Measurements from ENCODE around the gene LRRC73.
"Not testable (repeated sequence)": the region's sequence is repeated elsewhere in the genome, so short reads cannot be mapped to it uniquely, and the experiment has no call there.

LRRC73 gene

DNA sequence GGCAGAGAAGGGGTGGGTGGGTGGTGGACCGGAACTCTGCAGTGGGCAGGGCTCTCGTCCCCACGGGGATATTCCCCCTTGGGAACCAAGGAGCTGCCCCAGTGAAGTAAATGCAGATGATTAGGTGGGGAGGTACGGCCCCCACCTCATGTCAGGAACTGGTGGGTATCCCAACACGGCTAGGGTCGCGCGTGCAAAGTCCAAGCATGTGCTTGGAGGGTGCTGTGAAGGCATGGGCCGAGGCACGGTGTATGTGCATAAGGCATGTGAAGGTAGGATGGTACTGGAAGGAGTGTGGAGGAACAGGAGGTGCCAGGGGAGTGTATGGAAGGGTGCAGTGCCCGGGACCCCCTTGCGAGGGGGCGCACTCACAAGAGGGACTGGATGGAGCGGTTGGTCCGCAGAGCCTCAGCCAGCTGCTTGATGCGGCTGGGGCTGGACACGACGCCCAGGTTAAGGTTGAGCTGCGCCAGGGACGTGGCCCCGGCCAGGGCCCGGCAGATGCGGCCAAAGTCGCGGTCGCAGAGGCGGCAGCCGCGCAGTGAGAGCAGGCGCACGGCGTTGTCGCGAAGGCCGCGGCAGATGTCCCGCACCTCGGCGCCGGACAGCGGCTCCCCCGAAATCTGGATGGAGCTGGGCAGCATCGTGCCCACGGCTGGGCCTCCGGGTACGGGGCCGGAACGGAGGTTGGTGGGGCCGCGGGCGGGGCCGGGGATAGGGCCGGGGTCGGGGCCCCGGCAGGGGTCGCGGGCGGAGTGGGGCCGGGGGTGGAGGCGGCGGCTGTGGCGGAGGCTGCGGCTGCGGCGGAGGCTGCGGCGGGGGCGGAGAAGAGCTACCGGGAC, 783 bp downstream of the LRRC73 start:
- DNase-seq, result no peak

DNA sequence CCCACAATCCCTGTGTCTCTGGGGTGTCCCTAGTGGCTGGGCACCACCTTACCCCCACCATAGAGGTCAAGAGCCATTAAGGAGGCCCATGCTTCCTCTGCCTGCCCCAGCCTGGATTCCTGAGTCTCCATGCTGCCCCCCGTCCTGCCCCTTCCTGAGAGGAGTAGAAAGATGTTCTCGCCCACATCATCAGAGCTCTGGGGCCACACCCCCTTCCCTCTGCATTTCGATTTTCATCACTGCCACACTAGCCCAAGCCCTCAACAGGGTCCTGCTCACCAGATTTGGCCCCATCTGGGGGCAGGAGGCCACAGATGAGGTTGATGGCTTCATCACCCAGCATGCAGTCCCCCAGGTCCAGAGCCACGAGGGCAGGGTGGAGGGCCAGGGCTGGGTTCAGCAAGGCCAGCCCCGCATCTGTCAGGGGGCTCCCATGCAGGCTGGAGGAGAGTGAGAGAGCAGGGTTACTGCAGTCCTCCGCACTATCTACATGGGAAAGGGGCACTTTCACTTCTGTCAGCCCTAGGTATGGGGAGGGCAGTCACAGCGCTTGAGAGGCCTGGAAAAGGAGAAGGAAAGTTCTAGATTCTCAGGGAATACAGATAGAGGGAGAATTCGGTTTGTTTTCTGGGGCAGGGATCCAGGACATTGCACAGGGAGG, 1.5 kb downstream of the LRRC73 start:
- no peak for DNase-seq

DNA sequence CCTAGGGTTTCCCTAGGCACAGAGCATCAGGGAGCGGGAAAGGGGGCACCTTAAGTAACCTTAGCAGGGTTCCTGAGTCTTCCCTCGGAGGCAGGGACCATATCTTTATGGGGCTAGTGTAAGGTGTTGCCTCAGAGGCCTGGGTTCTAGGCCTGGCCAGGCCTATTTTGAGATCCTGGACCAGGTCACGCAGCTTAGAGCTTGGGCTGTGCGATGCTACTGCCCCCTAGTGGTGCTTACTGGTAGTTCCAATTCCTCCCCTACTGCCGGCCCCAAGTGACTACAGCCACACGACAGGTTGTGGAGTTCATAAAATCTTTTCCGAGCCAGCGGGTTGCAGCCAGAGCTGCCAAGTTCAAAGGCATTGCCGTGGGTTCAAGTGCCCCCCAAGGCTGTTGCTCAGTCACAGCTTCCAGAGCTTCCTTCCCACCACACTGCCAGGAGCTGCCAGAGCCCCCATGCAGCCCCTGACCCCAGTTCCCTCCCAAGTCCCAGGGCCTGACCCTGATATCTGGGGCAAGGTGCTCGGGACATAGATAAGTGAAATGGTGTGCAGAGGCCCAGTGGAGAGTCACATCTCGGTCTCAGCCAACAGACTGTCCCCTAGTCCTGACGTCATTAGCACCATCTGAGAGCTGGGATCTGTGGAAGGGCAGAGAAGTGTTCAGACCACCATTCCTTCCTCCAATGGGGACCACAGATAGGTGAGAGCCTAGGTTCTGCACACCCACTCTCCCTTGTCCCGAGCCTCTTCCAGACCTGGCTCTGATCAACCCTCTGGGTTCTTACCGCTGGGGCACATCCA, 3.3 kb downstream of the LRRC73 start:
- peak; percentile 63 for DNase-seq

DNA sequence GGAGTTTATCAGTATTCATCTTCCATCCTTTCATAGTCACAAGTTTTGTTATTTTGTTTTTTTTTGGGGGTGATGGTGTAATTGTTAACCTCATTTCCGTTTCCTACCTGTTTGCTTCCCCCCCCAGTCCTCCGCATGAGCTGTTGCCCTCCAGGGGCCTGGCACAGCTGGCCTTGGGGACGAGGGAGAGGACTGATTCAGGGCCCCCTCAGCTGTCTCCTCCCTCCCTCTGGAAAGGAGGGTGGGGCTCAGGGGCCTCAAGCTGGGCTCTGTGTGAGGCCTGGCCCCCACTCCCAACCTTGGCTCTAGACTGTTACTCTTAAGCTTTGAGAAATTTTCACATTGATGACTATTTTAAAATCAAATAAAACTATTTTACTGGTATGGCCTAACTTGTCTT, 4.0 kb downstream of the LRRC73 start:
- no peak for DNase-seq

DNA sequence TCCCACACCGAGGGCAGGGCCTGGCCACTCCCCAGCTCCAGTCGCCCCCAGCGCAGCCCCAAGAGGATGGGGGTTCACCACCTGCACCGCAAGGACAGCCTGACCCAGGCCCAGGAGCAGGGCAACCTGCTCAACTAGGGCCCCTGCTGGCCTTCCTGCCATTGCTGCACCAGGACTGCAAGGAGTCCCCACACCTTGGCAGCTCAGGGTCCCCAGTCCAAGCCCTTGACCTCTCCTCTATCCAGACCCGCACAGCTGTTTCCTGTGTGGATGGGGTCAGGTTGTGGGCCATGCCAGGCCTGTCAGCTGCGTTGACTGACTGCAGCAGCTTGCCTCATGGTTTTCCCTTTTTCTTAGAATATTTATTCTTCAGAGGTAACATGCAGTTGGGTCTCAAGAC, 4.4 kb downstream of the LRRC73 start:
- no peak for DNase-seq

DNA sequence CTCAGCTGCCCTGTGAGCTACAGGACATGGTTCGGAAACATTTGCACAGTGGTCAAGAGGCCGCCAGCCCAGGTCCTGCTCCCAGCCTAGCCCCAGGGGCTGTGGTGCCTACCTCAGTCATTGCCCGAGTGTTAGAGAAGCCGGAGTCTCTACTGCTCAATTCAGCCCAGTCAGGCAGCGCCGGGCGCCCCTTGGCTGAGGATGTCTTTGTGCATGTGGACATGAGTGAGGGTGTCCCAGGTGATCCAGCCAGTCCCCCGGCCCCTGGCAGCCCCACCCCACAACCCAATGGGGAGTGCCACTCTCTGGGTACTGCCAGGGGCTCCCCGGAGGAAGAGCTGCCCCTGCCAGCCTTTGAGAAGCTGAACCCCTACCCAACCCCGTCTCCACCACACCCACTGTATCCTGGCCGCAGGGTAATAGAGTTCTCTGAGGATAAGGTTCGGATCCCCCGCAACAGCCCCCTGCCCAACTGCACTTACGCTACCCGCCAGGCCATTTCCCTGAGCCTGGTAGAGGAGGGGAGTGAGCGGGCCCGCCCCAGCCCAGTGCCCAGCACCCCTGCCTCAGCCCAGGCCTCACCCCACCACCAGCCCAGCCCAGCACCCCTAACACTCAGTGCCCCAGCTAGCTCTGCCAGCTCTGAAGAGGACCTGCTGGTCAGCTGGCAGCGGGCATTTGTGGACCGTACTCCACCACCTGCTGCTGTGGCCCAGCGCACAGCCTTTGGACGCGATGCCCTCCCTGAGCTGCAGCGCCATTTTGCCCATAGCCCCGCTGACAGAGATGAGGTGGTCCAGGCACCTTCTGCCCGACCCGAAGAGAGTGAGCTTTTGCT, 5.2 kb downstream of the LRRC73 start:
- no peak for DNase-seq

DNA sequence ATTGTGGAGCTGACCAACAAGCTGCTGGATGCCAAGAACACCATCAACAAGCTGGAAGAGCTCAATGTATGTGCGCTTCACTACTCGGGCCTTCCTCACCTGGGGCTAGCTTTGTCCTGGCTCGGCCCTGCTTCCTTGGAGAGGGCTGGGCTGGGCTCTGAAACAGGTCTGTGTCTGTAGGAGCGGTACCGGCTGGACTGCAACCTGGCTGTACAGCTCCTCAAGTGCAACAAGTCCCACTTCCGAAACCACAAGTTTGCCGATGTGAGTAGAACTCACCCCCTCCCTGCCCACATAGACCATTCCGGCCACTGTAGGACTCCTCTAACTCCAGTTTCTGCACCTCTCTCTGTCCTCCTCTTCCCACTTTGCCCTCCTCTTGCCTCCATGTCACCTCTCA, 6.7 kb downstream of the LRRC73 start:
- no peak for DNase-seq

DNA sequence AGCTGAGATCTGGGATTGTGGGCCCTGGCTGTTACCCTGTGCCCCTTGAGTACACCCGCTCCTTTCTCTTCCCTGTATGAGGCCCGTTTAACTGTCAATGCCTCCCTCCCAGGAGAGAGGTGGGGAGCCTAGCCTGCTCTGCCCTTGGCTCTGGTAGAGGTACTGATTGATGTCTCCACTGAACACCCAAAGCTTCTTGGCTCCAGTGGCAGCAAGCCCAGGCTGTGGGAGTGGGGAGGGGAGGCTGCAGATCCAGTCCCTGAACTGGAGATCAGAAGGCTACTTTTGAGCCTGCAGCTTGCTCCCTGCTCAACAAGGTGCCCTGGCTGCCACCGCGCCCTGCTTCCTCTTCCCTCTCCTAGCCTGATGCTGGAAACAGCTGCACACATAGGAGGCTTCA, 7.5 kb downstream of the LRRC73 start:
- no peak for DNase-seq

DNA sequence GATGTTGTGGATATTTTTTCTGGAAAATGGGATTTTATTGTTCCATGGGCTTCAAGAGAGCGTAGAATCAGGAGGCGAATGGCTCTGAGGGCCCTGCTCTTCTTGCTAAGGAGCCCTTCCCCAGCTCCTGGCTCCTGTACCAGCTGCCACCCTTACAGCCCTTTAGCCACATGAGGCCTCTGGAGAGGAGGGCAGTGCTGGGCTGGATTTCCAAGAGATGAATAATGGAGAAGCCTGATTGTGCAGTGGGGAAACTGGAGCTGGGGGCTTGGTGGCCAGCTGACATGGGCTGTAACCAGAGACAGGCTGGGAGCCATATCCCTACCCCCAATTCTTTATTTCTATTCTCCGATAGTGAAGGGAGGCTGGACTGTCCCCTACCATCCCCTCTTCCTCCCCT, 9.2 kb downstream of the LRRC73 start:
- no peak for DNase-seq

DNA sequence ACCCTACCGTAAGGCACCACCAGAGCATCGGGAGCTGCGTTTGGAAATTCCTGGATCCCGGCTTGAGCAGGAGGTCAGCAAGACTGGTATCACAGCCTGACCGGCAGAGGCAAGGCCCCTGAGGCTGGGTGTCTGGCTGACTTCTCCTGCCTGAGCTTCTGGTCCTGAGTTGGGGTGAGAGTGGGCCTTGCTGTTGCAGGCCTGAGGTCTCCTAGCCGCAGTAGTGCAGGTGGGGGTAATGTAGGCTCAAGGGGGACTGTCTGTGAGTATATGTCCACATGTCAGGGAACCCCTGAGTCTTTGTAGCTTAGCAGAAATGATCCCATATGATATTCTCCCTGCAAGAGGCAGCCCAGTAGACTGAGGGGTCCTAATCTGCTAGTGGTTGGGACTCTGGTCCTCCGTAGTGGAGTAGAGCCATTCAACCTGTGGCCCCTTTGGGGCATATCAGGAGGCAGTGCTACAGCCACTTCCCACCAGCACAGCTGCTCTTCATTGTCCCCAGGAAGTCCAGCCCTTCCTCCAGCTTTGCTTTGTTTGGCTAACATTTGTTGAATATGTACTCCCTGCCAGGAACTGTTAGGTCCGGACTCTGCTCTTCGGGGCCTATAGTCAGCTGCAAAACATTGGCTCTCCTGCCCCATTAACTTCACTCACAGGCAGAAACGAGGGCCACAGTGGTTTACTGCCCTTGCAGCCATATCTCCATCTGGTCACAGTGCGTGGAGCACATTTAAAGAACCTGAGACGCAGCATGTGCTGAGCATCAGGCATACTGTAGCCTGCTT, 10.9 kb downstream of the LRRC73 start:
- no peak for DNase-seq

DNA sequence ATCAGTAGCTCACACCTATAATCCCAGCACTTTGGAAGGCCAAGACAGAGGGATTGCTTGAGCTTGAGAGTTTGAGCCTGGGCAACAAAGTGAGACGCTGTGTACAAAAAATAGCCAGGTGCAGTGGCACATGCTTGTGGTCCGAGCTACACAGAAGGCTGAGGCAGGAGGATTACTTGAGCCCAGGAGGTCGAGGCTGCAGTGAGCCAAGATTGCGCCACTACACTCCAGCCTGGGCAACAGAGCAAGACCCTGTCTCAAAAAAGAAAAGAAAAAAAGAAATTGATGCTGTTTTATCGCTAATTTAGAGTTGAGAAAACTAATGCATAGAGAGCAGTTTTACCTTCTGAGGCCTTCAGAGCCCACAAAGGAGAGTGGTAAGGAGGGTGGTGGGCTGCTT, 11.9 kb downstream of the LRRC73 start:
- DNase-seq, result not testable (repeated sequence)

DNA sequence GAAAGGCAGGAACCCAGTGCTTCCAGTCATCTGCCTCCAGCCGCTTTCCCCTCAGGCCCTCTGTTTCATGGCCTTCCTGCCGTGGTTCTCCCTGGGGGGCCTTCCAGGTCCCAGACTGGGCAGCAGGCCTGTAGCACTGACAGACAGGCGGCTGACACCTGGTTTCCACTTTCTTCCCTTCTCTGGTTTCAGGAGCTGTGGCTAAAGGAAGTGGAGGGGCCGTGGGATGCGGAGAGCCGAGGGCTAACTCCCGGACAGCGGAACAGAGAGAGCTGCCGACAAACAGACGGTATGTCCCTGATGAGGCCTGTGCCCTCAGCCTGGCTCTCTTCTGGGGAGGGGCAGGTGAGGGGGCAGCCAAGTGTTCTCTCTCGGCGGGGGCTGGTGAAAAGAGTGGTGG, 12.5 kb downstream of the LRRC73 start:
- DNase-seq, result no peak

DNA sequence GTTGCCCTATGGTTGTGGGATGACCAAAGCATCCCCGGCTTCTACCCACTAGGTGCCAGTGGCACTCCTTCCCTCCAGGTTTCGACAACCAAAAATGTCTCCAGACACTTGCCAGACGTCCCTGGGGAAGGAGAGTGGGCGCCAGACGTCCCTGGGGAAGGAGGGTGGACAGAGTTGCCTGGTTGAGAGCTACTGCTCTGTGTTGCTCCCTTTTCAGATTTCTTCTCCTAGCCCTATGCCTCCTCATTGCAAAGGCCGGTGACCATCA, 13.1 kb downstream of the LRRC73 start:
- no peak for DNase-seq

DNA sequence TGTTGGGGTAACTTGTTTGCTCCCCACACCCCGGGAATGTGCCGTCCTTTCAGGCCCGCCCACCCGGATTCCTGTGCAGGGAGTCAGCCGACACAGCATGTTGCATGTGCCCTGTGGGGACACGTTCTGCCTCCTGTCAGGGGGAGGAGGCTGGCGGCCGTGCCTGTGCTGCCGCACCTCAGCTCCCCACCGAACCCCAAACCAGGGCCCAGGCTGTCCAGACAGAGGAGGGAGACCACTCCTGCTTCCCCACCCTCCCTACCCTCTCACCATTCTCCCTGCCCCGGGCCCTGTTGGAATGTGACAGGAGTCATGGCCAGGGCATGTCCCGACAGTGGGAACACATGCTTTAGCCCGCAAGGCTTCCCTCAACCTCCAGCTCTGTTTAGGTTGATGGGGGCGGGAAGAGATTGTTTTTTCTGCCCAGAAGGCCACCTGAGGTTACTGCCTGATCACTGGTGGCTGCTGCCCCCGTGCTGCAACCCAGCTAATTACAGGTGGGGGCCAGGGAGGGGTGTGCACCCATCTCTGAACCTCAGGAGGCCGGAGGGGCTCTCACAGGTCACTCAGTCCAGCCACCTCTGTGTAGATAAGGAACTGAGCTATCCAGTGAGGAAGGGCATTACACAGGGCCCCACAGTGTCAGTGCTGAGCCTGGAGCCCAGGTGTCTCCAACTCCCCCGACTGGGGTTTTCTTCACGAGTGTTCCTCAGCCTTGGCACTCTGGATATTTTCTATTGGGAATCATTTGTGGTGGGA, 13.6 kb downstream of the LRRC73 start:
- DNase-seq, result no peak

DNA sequence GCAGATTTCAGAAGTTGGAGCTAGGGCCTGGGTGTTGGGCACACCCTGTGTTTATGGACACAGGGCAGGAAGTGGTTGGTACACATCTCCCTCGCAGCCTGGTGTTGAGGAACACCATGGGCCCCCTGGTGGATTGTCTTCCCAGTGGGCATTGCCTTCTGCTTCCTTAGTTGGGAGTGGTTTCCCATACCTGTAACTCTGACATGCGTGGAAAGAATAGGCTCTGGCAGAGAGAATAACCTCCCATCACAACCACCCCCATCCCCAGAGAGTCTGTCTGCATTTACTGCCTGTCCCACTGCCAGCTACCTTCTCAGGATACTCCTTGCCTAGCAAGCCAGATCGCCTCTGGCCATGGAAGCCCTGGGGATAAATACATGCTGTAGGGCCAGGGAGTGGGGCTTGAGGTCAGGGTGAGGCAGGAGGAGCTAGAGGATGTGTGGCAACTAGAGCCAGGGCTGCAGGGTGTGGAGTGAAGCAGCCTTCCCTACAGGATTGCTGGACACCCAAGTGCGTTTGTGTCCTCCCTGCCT, 14.7 kb downstream of the LRRC73 start:
- DNase-seq, result no peak

DNA sequence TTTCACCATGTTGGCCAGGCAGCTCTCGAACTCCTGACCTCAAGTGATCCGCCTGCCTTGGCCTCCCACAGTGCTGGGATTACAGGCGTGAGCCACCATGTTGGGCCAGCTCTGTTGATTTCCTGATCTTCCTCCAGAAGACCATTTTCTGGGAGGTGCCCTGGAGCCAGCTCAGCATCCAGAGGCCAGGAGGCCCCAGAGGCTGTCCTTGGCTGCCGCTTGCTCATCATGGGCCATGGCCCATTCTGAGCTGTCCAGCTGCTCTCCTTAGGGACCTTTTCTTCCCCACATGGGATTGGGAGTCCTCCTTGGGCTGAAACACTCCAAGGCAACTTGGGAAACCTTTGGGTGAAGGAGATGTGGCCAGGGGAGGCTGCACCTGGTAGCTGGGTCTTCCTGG, 15.4 kb downstream of the LRRC73 start:
- no peak for DNase-seq

DNA sequence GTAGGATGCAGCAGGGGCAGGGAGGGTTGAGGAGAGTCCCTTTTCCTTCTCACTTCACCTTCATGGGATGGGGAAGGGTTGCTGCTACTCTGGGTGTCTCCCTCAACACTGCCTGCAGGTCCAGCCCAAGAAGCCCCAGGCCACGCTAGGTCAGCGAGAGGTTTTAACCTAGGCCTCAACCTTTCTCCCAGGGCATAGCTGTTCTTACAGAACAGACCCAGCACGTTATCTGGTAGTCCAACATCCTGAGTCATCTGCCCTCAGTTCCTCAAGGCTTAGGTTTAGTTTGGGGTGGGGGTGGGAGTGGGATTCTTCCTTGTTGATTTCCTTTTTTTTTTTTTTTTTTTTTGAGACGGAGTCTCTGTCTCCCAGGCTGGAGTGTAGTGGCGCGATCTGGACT, 15.8 kb downstream of the LRRC73 start:
- no peak for DNase-seq

DNA sequence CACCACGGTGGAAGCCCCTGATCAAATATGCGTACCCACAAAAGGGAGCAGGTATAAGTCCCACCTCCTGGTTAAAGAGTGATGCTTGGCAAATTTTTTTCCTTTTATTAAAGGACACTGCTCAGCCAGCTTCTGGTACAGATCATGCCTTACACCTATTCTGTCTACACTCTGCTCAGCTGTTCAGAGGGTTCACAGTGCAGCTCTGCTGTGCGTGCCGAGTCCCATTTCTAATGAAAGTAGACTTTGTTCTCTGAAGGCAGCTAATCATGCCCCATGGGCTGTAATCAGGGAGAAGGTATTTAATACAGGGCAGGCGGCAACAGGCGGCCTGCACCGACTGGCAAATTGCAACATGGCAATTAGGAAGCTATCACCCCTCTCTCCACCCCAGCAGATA, 16.3 kb downstream of the LRRC73 start:
- DNase-seq, result no peak

DNA sequence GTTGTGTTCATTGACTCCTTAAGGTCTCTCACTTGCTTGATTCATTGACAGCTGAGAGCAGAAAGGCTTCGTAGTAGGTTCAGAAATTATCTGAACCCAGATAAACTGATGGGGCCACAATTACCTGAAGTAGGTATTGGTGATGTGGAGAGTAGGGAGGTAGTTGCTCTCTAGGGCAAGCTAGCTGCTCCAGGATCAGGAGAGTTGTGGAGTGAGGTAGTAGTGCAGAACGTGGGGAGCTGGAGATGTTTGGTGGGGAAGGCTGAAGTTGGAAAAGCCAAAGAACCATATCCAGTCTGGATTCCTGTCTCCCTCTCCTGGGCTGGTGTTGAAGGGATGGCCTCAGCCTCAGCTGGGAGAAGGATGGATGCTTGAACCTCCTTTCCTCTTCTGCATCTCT, 16.9 kb downstream of the LRRC73 start:
- no peak for DNase-seq

DNA sequence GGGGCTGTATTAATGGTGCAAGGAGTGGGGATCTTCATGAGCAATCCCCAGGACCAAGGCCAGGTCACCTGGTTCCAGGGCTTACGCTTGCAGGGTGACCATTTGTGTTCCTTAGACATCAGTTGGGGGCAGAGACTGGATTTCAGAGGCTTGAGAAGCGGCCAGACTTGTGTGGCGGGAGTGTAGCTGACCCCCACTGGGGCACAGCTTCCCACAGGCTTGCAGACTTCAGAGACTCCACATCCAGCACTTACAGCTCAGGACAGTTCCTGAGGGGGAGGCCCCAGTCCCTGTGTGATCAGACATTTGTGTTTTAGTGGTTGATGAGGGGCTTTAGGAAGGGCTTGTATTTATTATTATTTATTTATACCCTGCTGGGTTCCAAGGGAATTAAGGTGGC, 17.5 kb downstream of the LRRC73 start:
- DNase-seq, result no peak
